GM12878 (cell line): ENCODE measurements around the gene TTC16. TPM values are rescaled to one million over a fixed set of nuclear protein-coding genes. Genes with fewer than 3 reads are reported as not detected.

Experiments used
- BCL11A ChIP-seq: IDR thresholded peaks from 2 replicates; pipeline ENCODE4 v1.6.1; 2011; ENCODE audit warnings: low read depth, low read length
- CBFB ChIP-seq: IDR thresholded peaks from 2 replicates; pipeline ENCODE4 v1.6.1; 2016; ENCODE audit warnings: antibody characterized with exemption, low read depth
- GABPA ChIP-seq: IDR thresholded peaks from 2 replicates; pipeline ENCODE4 v1.6.1; 2014; ENCODE audit warnings: antibody characterized with exemption, low read depth, mild to moderate bottlenecking, inconsistent platforms
- HCFC1 ChIP-seq: fragments of 150-350 bp; IDR thresholded peaks from 2 replicates; pipeline ENCODE4 v1.6.1; 2014; ENCODE audit warnings: low read length
- HDGF ChIP-seq: fragments of 450-650 bp; IDR thresholded peaks from 2 replicates; pipeline ENCODE4 v1.6.1; 2016; ENCODE audit warnings: antibody characterized with exemption
- IRF4 ChIP-seq: IDR thresholded peaks from 2 replicates; pipeline ENCODE4 v1.6.1; 2011; ENCODE audit warnings: low read depth, low read length
- JUND ChIP-seq: IDR thresholded peaks from 2 replicates; pipeline ENCODE4 v1.6.1; 2012; ENCODE audit warnings: low read depth, mild to moderate bottlenecking, low read length, improper control_type of control experiment, moderate library complexity
- KLF5 ChIP-seq: fragments of 450-650 bp; IDR thresholded peaks from 2 replicates; pipeline ENCODE4 v1.6.1; 2014; ENCODE audit warnings: mild to moderate bottlenecking; ENCODE audit not compliant: partially characterized antibody
- NR2C1 ChIP-seq: fragments of 450-650 bp; IDR thresholded peaks from 2 replicates; pipeline ENCODE4 v1.6.1; 2017; ENCODE audit warnings: antibody characterized with exemption, mild to moderate bottlenecking, moderate library complexity
- PML ChIP-seq: IDR thresholded peaks from 2 replicates; pipeline ENCODE4 v1.6.1; 2012; ENCODE audit warnings: low read length, inconsistent platforms
- POLR2A ChIP-seq: IDR thresholded peaks from 2 replicates; pipeline ENCODE4 v1.6.1; 2011; ENCODE audit warnings: low read depth, mild to moderate bottlenecking, low read length
- POU2F2 ChIP-seq: IDR thresholded peaks from 3 replicates; pipeline ENCODE4 v1.6.1; 2011; ENCODE audit warnings: low read depth, mild to moderate bottlenecking, low read length, borderline replicate concordance
- RUNX3 ChIP-seq: IDR thresholded peaks from 2 replicates; pipeline ENCODE4 v1.6.1; 2012; ENCODE audit warnings: low read length, inconsistent platforms
- STAT3 ChIP-seq: IDR thresholded peaks from 2 replicates; pipeline ENCODE4 v1.6.1; 2011; ENCODE audit warnings: low read depth, low read length, improper control_type of control experiment
- ZNF217 ChIP-seq: fragments of 450-650 bp; IDR thresholded peaks from 2 replicates; pipeline ENCODE4 v1.6.1; 2017; ENCODE audit warnings: antibody characterized with exemption, mild to moderate bottlenecking
- ZNF384 ChIP-seq: IDR thresholded peaks from 2 replicates; pipeline ENCODE4 v1.6.1; 2012; ENCODE audit warnings: low read depth, mild to moderate bottlenecking, low read length, improper control_type of control experiment, borderline replicate concordance
- polyA plus RNA-seq, 11 experiments: library from polyadenylated mRNA; depleted of rRNA in 4 of 11; unstranded in 6 of 11; stranded (reverse) in 5 of 11; fragments of >200 nt; fragmentation: Nextera tagmentation in 4 of 11; fragmentation: Illumina TruSeq in 1 of 11; extraction: Ambion mirVana in 4 of 11; extraction: Trizol in 1 of 11; gene quantifications; 1 replicate in 1 of 11; 2 replicates in 10 of 11; pipeline versions ENCODE4 v1.2.1 to v1.2.3, GENCODE V29; 2011 to 2016; ENCODE audit warnings: inconsistent platforms in 2 of 11, missing spikeins in 2 of 11, low read depth in 1 of 11
- total RNA-seq, 4 experiments: library from RNA; depleted of rRNA in 3 of 4; stranded (reverse); fragments of >200 nt in 3 of 4; fragmentation: Illumina TruSeq in 1 of 4; extraction: Trizol in 1 of 4; gene quantifications; 2 replicates each; pipeline versions ENCODE4 v1.2.1 to v1.2.3, GENCODE V29; 2013 to 2021
- TF ChIP-seq, protein P1 (sequence below): fragments of 450-650 bp; IDR thresholded peaks from 2 replicates; pipeline ENCODE4 v1.6.1; 2017; ENCODE audit warnings: mild to moderate bottlenecking, low read depth, inconsistent platforms; ENCODE audit not compliant: poor library complexity, severe bottlenecking
- TF ChIP-seq, protein P2 (sequence below): fragments of 450-650 bp; formaldehyde crosslinking; IDR thresholded peaks from 2 replicates; pipeline ENCODE4 v1.4.0; 2022; ENCODE audit warnings: mild to moderate bottlenecking, moderate library complexity
- TF ChIP-seq, protein P3 (sequence below), 3 experiments: IDR thresholded peaks in 2 of 3; conservative IDR thresholded peaks in 1 of 3; 2 replicates each; pipeline ENCODE4 v1.5.1; 2011; ENCODE audit warnings: low read depth in 3 of 3, low read length in 3 of 3, mild to moderate bottlenecking in 3 of 3, control low read depth in 2 of 3, moderate library complexity in 2 of 3, inconsistent platforms in 1 of 3, mixed read lengths in 1 of 3; ENCODE audit not compliant: control insufficient read depth in 2 of 3, insufficient read depth in 1 of 3; ENCODE audit errors: extremely low read depth in 1 of 3
- TF ChIP-seq, protein P4 (sequence below): IDR thresholded peaks from 2 replicates; pipeline ENCODE4 v1.6.1; 2012; ENCODE audit warnings: mild to moderate bottlenecking, low read depth, low read length

TTC16 gene
- total and polyA plus RNA-seq, 10 of the 15 experiments (the other 5 are each of a cell fraction or from before 2014, with no cell fraction given), result 0.03 TPM; not detected in 9

DNA sequence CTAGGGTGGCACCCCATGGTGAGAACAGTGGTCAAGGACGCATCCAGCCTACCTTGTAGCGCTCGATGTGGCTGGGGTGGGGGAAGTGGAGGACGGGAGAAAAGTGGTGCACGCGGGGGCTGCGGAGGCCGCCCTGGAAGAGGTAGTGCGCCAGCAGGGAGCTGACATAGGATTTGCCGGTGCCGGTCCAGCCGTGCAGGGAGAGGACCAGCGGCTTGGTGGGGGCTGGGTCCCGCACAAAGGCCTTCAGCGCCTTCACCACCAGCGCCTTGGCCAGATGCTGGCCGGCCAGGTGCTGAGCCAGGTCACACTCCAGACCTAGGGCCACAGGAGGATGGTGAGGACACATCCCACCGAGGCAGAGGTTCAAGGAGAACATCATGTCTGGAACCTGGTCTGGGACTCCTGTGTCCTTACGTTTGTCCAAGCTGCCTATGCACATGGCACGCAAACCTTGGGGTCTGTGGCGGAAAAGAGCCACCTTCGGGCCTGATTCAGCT is 18.4 kb downstream of the TTC16 start (continued):
- TF ChIP-seq, protein P1, sequence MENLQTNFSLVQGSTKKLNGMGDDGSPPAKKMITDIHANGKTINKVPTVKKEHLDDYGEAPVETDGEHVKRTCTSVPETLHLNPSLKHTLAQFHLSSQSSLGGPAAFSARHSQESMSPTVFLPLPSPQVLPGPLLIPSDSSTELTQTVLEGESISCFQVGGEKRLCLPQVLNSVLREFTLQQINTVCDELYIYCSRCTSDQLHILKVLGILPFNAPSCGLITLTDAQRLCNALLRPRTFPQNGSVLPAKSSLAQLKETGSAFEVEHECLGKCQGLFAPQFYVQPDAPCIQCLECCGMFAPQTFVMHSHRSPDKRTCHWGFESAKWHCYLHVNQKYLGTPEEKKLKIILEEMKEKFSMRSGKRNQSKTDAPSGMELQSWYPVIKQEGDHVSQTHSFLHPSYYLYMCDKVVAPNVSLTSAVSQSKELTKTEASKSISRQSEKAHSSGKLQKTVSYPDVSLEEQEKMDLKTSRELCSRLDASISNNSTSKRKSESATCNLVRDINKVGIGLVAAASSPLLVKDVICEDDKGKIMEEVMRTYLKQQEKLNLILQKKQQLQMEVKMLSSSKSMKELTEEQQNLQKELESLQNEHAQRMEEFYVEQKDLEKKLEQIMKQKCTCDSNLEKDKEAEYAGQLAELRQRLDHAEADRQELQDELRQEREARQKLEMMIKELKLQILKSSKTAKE, result no peak
- TF ChIP-seq IRF4 (no peak), CBFB (no peak), GABPA (no peak), POLR2A (no peak; the same call in 1 of the 2 replicates), PML (no peak), JUND (no peak), ZNF384 (no peak), POU2F2 (no peak; the same call in 2 of the 3 replicates), BCL11A (no peak), RUNX3 (no peak), HDGF (0 out of 2 replicates have a peak, but pooled peaks have one; percentile 54), NR2C1 (no peak), STAT3 (no peak), KLF5 (no peak), HCFC1 (no peak), ZNF217 (no peak)
- TF ChIP-seq, protein P2, sequence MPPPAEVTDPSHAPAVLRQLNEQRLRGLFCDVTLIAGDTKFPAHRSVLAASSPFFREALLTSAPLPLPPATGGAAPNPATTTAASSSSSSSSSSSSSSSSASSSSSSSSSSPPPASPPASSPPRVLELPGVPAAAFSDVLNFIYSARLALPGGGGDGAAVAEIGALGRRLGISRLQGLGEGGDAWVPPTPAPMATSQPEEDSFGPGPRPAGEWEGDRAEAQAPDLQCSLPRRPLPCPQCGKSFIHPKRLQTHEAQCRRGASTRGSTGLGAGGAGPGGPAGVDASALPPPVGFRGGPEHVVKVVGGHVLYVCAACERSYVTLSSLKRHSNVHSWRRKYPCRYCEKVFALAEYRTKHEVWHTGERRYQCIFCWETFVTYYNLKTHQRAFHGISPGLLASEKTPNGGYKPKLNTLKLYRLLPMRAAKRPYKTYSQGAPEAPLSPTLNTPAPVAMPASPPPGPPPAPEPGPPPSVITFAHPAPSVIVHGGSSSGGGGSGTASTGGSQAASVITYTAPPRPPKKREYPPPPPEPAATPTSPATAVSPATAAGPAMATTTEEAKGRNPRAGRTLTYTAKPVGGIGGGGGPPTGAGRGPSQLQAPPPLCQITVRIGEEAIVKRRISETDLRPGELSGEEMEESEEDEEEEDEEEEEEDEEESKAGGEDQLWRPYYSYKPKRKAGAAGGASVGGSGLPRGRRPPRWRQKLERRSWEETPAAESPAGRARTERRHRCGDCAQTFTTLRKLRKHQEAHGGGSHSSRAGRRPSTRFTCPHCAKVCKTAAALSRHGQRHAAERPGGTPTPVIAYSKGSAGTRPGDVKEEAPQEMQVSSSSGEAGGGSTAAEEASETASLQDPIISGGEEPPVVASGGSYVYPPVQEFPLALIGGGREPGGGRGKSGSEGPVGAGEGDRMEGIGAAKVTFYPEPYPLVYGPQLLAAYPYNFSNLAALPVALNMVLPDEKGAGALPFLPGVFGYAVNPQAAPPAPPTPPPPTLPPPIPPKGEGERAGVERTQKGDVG, result no peak
- TF ChIP-seq, protein P3, sequence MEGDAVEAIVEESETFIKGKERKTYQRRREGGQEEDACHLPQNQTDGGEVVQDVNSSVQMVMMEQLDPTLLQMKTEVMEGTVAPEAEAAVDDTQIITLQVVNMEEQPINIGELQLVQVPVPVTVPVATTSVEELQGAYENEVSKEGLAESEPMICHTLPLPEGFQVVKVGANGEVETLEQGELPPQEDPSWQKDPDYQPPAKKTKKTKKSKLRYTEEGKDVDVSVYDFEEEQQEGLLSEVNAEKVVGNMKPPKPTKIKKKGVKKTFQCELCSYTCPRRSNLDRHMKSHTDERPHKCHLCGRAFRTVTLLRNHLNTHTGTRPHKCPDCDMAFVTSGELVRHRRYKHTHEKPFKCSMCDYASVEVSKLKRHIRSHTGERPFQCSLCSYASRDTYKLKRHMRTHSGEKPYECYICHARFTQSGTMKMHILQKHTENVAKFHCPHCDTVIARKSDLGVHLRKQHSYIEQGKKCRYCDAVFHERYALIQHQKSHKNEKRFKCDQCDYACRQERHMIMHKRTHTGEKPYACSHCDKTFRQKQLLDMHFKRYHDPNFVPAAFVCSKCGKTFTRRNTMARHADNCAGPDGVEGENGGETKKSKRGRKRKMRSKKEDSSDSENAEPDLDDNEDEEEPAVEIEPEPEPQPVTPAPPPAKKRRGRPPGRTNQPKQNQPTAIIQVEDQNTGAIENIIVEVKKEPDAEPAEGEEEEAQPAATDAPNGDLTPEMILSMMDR (IDR thresholded peaks at IDR 0.05 in 2 of 3, conservative IDR thresholded peaks at IDR 0.05 in 1 of 3; ENCODE audit: control insufficient read depth in 2 of 3, extremely low read depth in 1 of 3, insufficient read depth in 1 of 3, low read depth in 3 of 3, low read length in 3 of 3), result no peak; a peak in 1 of 6 replicates
- TF ChIP-seq, protein P4, sequence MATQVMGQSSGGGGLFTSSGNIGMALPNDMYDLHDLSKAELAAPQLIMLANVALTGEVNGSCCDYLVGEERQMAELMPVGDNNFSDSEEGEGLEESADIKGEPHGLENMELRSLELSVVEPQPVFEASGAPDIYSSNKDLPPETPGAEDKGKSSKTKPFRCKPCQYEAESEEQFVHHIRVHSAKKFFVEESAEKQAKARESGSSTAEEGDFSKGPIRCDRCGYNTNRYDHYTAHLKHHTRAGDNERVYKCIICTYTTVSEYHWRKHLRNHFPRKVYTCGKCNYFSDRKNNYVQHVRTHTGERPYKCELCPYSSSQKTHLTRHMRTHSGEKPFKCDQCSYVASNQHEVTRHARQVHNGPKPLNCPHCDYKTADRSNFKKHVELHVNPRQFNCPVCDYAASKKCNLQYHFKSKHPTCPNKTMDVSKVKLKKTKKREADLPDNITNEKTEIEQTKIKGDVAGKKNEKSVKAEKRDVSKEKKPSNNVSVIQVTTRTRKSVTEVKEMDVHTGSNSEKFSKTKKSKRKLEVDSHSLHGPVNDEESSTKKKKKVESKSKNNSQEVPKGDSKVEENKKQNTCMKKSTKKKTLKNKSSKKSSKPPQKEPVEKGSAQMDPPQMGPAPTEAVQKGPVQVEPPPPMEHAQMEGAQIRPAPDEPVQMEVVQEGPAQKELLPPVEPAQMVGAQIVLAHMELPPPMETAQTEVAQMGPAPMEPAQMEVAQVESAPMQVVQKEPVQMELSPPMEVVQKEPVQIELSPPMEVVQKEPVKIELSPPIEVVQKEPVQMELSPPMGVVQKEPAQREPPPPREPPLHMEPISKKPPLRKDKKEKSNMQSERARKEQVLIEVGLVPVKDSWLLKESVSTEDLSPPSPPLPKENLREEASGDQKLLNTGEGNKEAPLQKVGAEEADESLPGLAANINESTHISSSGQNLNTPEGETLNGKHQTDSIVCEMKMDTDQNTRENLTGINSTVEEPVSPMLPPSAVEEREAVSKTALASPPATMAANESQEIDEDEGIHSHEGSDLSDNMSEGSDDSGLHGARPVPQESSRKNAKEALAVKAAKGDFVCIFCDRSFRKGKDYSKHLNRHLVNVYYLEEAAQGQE, result no peak
